ENCODE measurements around the gene OGFOD3.
A peak's percentile ranks its signal among the peaks of the same experiment; 100 is the strongest.
"Not testable (repeated sequence)": the region's sequence is repeated elsewhere in the genome, so short reads cannot be mapped to it uniquely, and the experiment has no call there.

Gene OGFOD3

GRCh38 chr17:82433560-82434215 lies 15.3 kb upstream of the OGFOD3 start:
- no peak for DNase-seq (ENCODE audit: low read depth)

GRCh38 chr17:82432017-82432416 lies 13.6 kb upstream of the OGFOD3 start:
- no peak for DNase-seq (ENCODE audit: low read depth)

- DNase-seq (ENCODE audit: low read depth) = no peak
These were observed 11.4 kb upstream of the OGFOD3 start for GRCh38 chr17:82429824-82430223.

GRCh38 chr17:82428546-82428945 lies 10.2 kb upstream of the OGFOD3 start:
- no peak for DNase-seq (ENCODE audit: low read depth)

- DNase-seq (ENCODE audit: low read depth) = no peak
These were observed 6.4 kb upstream of the OGFOD3 start for GRCh38 chr17:82424863-82425159.

GRCh38 chr17:82424001-82424862 lies 5.8 kb upstream of the OGFOD3 start:
- peak; percentile 77 for DNase-seq (ENCODE audit: low read depth)

DNA sequence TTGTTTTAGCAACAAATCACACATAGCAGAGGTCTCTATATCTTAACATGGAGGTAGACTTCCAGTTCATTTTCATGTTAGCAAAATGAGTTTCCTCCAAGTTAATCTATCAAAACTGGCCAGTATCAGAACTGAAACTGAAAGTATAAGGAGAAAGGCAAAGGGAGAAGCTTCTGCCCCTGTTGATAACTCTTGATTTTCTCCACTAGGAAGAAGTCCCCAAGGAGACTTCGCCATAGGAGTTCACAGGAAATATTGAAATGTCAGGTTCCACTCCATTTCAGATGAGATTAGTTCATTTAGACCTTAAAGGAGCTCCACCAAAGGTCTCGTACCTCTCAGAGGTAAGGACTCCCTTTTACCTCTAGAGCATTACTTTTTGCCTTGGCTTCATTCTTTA lies 1.2 kb upstream of the OGFOD3 start:
- DNase-seq (ENCODE audit: low read depth) = peak; percentile 27

- DNase-seq (ENCODE audit: low read depth) = peak; percentile 52
These were observed 1.6 kb downstream of the OGFOD3 start for GRCh38 chr17:82416771-82417170.

- no peak for DNase-seq (ENCODE audit: low read depth)
These were observed 2.1 kb downstream of the OGFOD3 start for GRCh38 chr17:82416264-82416663.

- no peak for DNase-seq (ENCODE audit: low read depth)
These were observed 2.6 kb downstream of the OGFOD3 start for GRCh38 chr17:82415786-82416185.

DNA sequence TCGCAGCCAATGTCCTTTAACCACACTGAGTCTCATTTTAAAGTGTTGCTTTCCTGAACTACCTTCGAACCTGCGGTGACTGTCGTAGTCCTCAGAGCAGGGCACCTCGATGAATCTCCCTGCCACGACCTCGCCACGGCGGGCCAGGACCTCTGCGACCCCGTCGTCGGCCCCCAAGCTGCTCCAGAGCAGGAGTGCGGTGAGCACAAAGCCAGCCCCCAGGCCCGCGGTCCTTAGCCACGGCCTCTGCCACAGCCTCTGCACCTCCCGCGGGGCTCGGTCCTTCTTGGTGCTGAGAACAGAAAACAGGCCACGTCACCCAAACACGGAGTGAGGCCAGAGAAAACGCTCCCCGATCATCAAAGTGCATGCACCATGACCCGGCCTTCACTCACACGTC lies 3.0 kb downstream of the OGFOD3 start:
- DNase-seq (ENCODE audit: low read depth) = no peak

- DNase-seq (ENCODE audit: low read depth) = peak; percentile 77
These were observed 3.7 kb downstream of the OGFOD3 start for GRCh38 chr17:82414548-82415281.

DNA sequence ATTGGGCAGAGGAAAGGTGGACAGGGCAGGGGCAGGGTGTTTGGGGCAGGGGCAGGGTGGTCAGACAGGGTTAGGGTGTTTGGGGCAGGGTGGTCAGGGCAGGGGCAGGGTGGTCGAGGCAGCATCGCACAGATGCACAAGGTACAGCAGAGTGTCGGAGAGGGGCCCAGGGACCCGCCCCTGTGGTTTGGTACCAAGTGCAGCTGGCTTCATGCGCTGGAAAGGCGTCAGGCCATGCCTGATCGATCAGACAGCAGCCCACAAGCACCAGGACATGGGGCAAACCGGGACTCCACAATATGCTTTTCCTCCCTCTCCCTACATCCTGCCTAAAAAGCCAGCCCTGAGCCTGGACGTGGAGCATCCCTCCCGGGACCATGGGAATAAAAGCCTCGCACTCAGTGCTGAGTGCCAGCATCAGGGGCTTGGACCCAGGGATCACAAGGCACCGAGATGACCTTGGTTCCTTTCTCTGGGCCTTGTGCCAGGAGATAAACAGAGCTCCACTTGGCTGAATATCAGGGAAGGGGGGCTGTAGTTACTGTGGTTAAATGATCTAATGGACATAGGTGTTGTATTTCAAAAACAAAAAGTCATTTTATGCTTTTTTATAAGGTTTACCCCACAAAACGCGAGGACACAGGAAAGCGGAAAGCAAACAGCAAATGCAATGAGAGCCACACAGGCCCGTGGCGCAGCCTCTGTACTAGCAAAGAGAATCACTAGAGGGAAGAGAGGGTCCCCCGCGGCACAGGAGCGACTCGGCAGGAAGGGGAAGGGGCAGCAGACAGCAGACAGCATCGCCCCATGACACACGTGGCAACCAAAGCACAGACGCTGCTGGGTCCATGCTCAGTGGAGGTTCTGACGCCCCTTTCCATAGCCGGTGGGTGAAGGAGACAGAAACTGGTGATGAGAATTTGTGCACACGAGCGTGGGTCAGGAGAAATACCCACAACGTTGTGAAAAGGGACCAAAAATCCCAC lies 5.6 kb downstream of the OGFOD3 start:
- DNase-seq (ENCODE audit: low read depth) = no peak

DNA sequence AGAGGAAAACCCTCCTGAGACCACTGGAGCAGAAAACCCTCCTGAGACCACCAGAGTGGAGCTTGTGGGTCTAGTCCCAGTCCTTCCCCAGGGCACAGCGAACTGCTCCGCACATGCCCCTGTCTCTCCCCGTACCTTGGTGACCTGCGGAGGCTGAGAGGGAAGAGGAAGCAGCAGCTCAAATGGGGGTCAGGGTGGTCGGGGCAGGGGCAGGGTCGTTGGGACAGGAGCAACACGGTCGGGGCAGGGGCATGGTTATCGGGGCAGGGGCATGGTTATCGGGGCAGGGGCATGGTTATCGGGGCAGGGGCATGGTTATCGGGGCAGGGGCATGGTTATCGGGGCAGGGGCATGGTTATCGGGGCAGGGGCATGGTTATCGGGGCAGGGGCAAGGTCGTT lies 6.3 kb downstream of the OGFOD3 start:
- not testable (repeated sequence) for DNase-seq (ENCODE audit: low read depth)

- DNase-seq (ENCODE audit: low read depth) = no peak
These were observed 6.9 kb downstream of the OGFOD3 start for GRCh38 chr17:82411396-82412053.

GRCh38 chr17:82410014-82410716 lies 8.2 kb downstream of the OGFOD3 start:
- no peak for DNase-seq (ENCODE audit: low read depth)

- no peak for DNase-seq (ENCODE audit: low read depth)
These were observed 9.5 kb downstream of the OGFOD3 start for GRCh38 chr17:82408938-82409318.

GRCh38 chr17:82408288-82408937 lies 10.0 kb downstream of the OGFOD3 start:
- DNase-seq (ENCODE audit: low read depth) = no peak

- peak; percentile 45 for DNase-seq (ENCODE audit: low read depth)
These were observed 11.1 kb downstream of the OGFOD3 start for GRCh38 chr17:82407255-82407654.

GRCh38 chr17:82406131-82406671 lies 12.2 kb downstream of the OGFOD3 start:
- DNase-seq (ENCODE audit: low read depth) = no peak

Measured in ELR (cell line).